Peyer's patch (tissue), 4 donors: ENCODE measurements around the gene ZEB1.

Source experiments
- POLR2A ChIP-seq, 2 donors: fragments of 450-650 bp; IDR thresholded peaks; one replicate each; pipeline ENCODE4 v1.5.1; 2017; ENCODE audit warnings: antibody characterized with exemption in 2 of 2, mild to moderate bottlenecking in 2 of 2, moderate library complexity in 2 of 2
- TF ChIP-seq, protein P1 (sequence below), 6 experiments: fragments of 450-650 bp in 4 of 6; fragments of 200-600 bp in 2 of 6; sonication (generic) in 1 of 6; IDR thresholded peaks; one replicate each; pipeline ENCODE4 v1.5.1; 2017 to 2019; ENCODE audit warnings: antibody characterized with exemption in 6 of 6, mild to moderate bottlenecking in 3 of 6, moderate library complexity in 1 of 6

DNA sequence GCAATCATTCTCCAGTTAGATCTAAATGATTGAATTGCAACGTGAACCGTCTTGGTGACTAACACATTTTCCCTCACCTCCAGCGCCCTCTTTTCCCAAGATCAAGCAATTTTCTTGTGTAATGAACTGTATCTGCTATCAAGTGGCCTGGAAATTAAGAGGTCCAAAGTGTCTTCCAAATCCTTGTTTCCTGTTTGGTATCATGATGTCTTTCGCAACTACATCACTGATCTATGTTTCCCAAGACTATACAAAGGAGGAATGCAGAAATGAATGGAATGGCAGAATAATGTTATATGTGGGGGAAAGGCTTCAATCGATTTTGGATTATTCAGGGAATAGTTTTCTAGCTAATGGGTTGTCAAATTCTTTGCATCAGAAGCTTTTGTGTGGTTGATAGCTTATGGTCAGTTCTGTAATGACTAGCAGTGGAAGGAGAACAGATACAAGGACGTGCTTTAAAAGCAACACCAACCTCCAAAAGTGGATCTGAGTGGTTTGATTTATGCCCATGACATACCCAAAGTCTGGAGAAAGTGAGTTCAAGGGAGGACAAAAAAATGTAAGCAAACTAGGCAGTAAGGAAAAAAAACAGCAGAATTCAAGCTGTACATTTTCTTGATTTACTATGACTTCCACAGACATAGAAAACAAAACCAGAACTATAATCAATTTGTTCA, 14.6 kb upstream of the ZEB1 start:
- TF ChIP-seq, protein P1, sequence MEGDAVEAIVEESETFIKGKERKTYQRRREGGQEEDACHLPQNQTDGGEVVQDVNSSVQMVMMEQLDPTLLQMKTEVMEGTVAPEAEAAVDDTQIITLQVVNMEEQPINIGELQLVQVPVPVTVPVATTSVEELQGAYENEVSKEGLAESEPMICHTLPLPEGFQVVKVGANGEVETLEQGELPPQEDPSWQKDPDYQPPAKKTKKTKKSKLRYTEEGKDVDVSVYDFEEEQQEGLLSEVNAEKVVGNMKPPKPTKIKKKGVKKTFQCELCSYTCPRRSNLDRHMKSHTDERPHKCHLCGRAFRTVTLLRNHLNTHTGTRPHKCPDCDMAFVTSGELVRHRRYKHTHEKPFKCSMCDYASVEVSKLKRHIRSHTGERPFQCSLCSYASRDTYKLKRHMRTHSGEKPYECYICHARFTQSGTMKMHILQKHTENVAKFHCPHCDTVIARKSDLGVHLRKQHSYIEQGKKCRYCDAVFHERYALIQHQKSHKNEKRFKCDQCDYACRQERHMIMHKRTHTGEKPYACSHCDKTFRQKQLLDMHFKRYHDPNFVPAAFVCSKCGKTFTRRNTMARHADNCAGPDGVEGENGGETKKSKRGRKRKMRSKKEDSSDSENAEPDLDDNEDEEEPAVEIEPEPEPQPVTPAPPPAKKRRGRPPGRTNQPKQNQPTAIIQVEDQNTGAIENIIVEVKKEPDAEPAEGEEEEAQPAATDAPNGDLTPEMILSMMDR (IDR thresholded peaks at IDR 0.05) = no peak
- no peak for TF ChIP-seq POLR2A (IDR thresholded peaks at IDR 0.05)
